GM12878 (cell line): Measurements from ENCODE around the gene ANKRD65. TPM values are rescaled to one million over a fixed set of nuclear protein-coding genes. Genes with fewer than 3 reads are reported as not detected.

Source experiments
- ATAC-seq: fragments of 200-7000 bp; cut with Tn5 transposase; 3 replicates; pipeline ENCODE4 v1.9.1; 2020; ENCODE audit warnings: mild to moderate bottlenecking, moderate library complexity
- BruUV-seq: library from RNA; stranded (reverse); fragments of 400-500 nt; replicated peaks from 2 replicates; lab custom pipeline; 2021; lab: Mats Ljungman, UMichigan
- CTCF ChIA-PET: fragments of 300-600 bp; sonication (Branson Sonifier 250); formaldehyde crosslinking; extraction: SDS; loops from one replicate; lab custom pipeline; 2021; ENCODE audit warnings: inconsistent platforms; lab: Yijun Ruan, JAX
- POLR2A ChIA-PET: fragments of 350-600 bp; formaldehyde crosslinking; extraction: SDS; loops from one replicate; lab custom pipeline; 2021; ENCODE audit warnings: inconsistent platforms; lab: Charles Lee
- RAD21 ChIA-PET: fragments of 300-600 bp; sonication (Branson Sonifier 250); formaldehyde crosslinking; loops from one replicate; lab custom pipeline; 2023; ENCODE audit warnings: antibody characterized with exemption; ENCODE audit not compliant: unreplicated experiment; lab: Charles Lee
- SMC1A ChIA-PET: fragments of 300-600 bp; sonication (Branson Sonifier 250); formaldehyde crosslinking; loops from one replicate; lab custom pipeline; 2023; ENCODE audit not compliant: unreplicated experiment, uncharacterized antibody; lab: Charles Lee
- DNase-seq: peaks from one replicate; pipeline ENCODE4 v3.0.0-alpha.2; 2011; ENCODE audit warnings: low read depth, low spot score
- FAIRE-seq: peaks from 3 replicates; lab custom pipeline; 2011; peaks lifted over from hg19 to GRCh38; lab: Jason Lieb, UNC
- H2AFZ ChIP-seq: 2 replicates; pipeline ENCODE4 v1.6.0; 2011; ENCODE audit warnings: low read depth, low read length, control low read depth; ENCODE audit not compliant: control insufficient read depth
- H3K27ac ChIP-seq: 2 replicates; pipeline ENCODE4 v1.5.1; 2011; ENCODE audit warnings: control low read depth; ENCODE audit not compliant: control insufficient read depth, insufficient read depth
- H3K27me3 ChIP-seq, 2 experiments: replicated peaks in 1 of 2; 2 replicates each; pipeline versions ENCODE4 v1.6.0 to v1.6.1; 2011; ENCODE audit warnings: low read length in 1 of 2; ENCODE audit not compliant: control insufficient read depth in 2 of 2, insufficient read depth in 2 of 2
- H3K36me3 ChIP-seq, 2 experiments: 2 replicates each; pipeline ENCODE4 v1.5.1; 2011; ENCODE audit warnings: low read length in 1 of 2; ENCODE audit not compliant: control insufficient read depth in 2 of 2, insufficient read depth in 2 of 2
- H3K4me1 ChIP-seq: 2 replicates; pipeline ENCODE4 v1.6.1; 2011; ENCODE audit warnings: mild to moderate bottlenecking, low read length, moderate library complexity, mixed read lengths; ENCODE audit not compliant: control insufficient read depth, insufficient read depth
- H3K4me2 ChIP-seq: 2 replicates; pipeline ENCODE4 v1.6.0; 2011; ENCODE audit warnings: control low read depth; ENCODE audit not compliant: control insufficient read depth, insufficient read depth
- H3K4me3 ChIP-seq: fragments of 200-600 bp; sonication (generic); 2 replicates; pipeline ENCODE4 v1.5.1; 2016
- H3K79me2 ChIP-seq: 2 replicates; pipeline ENCODE4 v1.6.0; 2011; ENCODE audit warnings: low read length; ENCODE audit not compliant: control insufficient read depth, insufficient read depth
- H3K9ac ChIP-seq: 2 replicates; pipeline ENCODE4 v1.8.0; 2011; ENCODE audit warnings: low read length, control low read depth, mixed read lengths; ENCODE audit not compliant: control insufficient read depth, insufficient read depth
- H3K9me3 ChIP-seq: replicated peaks from 3 replicates; pipeline ENCODE4 v1.5.1; 2011; ENCODE audit warnings: mild to moderate bottlenecking, low read length; ENCODE audit not compliant: control insufficient read depth, insufficient read depth
- H4K20me1 ChIP-seq: 2 replicates; pipeline ENCODE4 v1.6.0; 2011; ENCODE audit not compliant: control insufficient read depth, insufficient read depth
- FOS ChIP-seq: IDR thresholded peaks from 3 replicates; pipeline ENCODE4 v1.6.1; 2011; ENCODE audit warnings: borderline replicate concordance; ENCODE audit not compliant: insufficient read length; ENCODE audit errors: extremely low read depth
- PML ChIP-seq: IDR thresholded peaks from 2 replicates; pipeline ENCODE4 v1.6.1; 2012; ENCODE audit warnings: low read length, inconsistent platforms
- SMAD1 ChIP-seq: fragments of 450-650 bp; IDR thresholded peaks from 2 replicates; pipeline ENCODE4 v1.6.1; 2018; ENCODE audit warnings: mild to moderate bottlenecking, low read depth; ENCODE audit not compliant: partially characterized antibody
- TAF1 ChIP-seq: IDR thresholded peaks from 2 replicates; pipeline ENCODE4 v1.6.1; 2011; ENCODE audit warnings: mild to moderate bottlenecking, low read depth, low read length, borderline replicate concordance
- TBL1XR1 ChIP-seq: IDR thresholded peaks from 2 replicates; pipeline ENCODE4 v1.6.1; 2012; ENCODE audit warnings: low read depth, low read length, improper control_type of control experiment
- ZBED1 ChIP-seq: IDR thresholded peaks from 2 replicates; pipeline ENCODE4 v1.6.1; 2016; ENCODE audit warnings: borderline replicate concordance
- WGBS: methylation state at CpG from one replicate; pipeline ENCODE4 v1.1.6; 2016; ENCODE audit warnings: low lambda C conversion rate; ENCODE audit not compliant: insufficient replicate concordance, insufficient coverage; ENCODE audit errors: missing lambda C conversion rate; 5-methylcytosine and 5-hydroxymethylcytosine counted together
- in situ Hi-C: fragments of 300-500 bp; cut with MboI; formaldehyde crosslinking; loops from 9 replicates; pipeline ENCODE4 v1.14.3; 2018; ENCODE audit warnings: mixed read lengths
- intact Hi-C: fragments of 100-400 bp; cut with micrococcal nuclease; formaldehyde crosslinking; loops from one replicate; pipeline ENCODE4 v1.14.2; 2022; ENCODE audit not compliant: unreplicated experiment
- polyA plus RNA-seq, 11 experiments: library from polyadenylated mRNA; depleted of rRNA in 4 of 11; unstranded in 6 of 11; stranded (reverse) in 5 of 11; fragments of >200 nt; fragmentation: Nextera tagmentation in 4 of 11; fragmentation: Illumina TruSeq in 1 of 11; extraction: Ambion mirVana in 4 of 11; extraction: Trizol in 1 of 11; gene quantifications; 1 replicate in 1 of 11; 2 replicates in 10 of 11; pipeline versions ENCODE4 v1.2.1 to v1.2.3, GENCODE V29; 2011 to 2016; ENCODE audit warnings: inconsistent platforms in 2 of 11, missing spikeins in 2 of 11, low read depth in 1 of 11
- total RNA-seq, 4 experiments: library from RNA; depleted of rRNA in 3 of 4; stranded (reverse); fragments of >200 nt in 3 of 4; fragmentation: Illumina TruSeq in 1 of 4; extraction: Trizol in 1 of 4; gene quantifications; 2 replicates each; pipeline versions ENCODE4 v1.2.1 to v1.2.3, GENCODE V29; 2013 to 2021
- TF ChIP-seq, protein P1 (sequence below): IDR thresholded peaks from 2 replicates; pipeline ENCODE4 v1.6.1; 2012; ENCODE audit warnings: low read length, inconsistent platforms
- TF ChIP-seq, protein P2 (sequence below): fragments of 450-650 bp; formaldehyde crosslinking; IDR thresholded peaks from 2 replicates; pipeline ENCODE4 v1.5.0; 2022; ENCODE audit warnings: mild to moderate bottlenecking, missing genetic modification characterization
- TF ChIP-seq, protein P3 (sequence below): fragments of 450-650 bp; IDR thresholded peaks from 2 replicates; pipeline ENCODE4 v1.6.1; 2017; ENCODE audit warnings: antibody characterized with exemption, mild to moderate bottlenecking, moderate library complexity

Gene ANKRD65
- total and polyA plus RNA-seq, 10 of the 15 experiments (the other 5 are each of a cell fraction or from before 2014, with no cell fraction given): 0.05 to 2.8 (median 0.37) TPM

DNA sequence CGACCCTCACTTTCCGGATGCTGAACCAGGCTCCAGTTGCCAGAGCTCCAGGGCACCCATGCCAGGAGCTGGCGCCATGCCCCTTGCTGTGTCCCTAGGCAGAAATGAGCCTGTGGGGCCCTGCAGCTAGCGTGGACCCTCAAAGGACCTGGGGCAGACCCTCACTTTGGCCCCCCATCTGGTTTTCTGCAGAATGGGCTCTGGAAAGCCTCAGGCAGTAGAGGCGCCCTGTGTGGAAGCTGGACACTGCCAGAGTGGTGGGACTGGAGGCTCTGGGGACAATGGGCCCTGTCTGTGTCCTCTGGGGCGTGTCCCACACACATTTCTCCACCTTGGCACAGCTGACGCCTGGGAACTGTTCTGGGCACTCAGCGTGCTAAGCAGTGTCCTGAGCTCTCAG is 39.8 kb downstream of the ANKRD65 start:
- no peaks in the 10 kb centered on the region for H3K9me3 ChIP-seq
- CTCF ChIA-PET: no interaction called here
- intact Hi-C loops: no loop called here
- SMC1A ChIA-PET: no interaction called here
- no TSS peak for BruUV-seq
- no peaks in the 10 kb centered on the region for H3K4me1 ChIP-seq
- H3K4me2 ChIP-seq: no peak overlapping the region
- H3K27me3 ChIP-seq: no peaks in the 10 kb centered on the region
- POLR2A ChIA-PET: interaction anchor here (1.0 kb wide), 1 partner anchor 19 kb away, joined by 3 read pairs; no protein-coding TSS in a partner anchor
- no peak overlapping the region for H2AFZ ChIP-seq
- no peak for DNase-seq
- H3K4me3 ChIP-seq: no peak overlapping the region
- ATAC-seq: no peak
- H3K79me2 ChIP-seq: peaks cover 2% of the 10 kb centered on the region; the same call in 1 of the 2 replicates
- TF ChIP-seq TBL1XR1 (no peak), FOS (no peak), TAF1 (no peak), SMAD1 (no peak), PML (no peak), ZBED1 (no peak)
- TF ChIP-seq, protein P1, sequence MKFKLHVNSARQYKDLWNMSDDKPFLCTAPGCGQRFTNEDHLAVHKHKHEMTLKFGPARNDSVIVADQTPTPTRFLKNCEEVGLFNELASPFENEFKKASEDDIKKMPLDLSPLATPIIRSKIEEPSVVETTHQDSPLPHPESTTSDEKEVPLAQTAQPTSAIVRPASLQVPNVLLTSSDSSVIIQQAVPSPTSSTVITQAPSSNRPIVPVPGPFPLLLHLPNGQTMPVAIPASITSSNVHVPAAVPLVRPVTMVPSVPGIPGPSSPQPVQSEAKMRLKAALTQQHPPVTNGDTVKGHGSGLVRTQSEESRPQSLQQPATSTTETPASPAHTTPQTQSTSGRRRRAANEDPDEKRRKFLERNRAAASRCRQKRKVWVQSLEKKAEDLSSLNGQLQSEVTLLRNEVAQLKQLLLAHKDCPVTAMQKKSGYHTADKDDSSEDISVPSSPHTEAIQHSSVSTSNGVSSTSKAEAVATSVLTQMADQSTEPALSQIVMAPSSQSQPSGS: no peak
- TF ChIP-seq, protein P2, sequence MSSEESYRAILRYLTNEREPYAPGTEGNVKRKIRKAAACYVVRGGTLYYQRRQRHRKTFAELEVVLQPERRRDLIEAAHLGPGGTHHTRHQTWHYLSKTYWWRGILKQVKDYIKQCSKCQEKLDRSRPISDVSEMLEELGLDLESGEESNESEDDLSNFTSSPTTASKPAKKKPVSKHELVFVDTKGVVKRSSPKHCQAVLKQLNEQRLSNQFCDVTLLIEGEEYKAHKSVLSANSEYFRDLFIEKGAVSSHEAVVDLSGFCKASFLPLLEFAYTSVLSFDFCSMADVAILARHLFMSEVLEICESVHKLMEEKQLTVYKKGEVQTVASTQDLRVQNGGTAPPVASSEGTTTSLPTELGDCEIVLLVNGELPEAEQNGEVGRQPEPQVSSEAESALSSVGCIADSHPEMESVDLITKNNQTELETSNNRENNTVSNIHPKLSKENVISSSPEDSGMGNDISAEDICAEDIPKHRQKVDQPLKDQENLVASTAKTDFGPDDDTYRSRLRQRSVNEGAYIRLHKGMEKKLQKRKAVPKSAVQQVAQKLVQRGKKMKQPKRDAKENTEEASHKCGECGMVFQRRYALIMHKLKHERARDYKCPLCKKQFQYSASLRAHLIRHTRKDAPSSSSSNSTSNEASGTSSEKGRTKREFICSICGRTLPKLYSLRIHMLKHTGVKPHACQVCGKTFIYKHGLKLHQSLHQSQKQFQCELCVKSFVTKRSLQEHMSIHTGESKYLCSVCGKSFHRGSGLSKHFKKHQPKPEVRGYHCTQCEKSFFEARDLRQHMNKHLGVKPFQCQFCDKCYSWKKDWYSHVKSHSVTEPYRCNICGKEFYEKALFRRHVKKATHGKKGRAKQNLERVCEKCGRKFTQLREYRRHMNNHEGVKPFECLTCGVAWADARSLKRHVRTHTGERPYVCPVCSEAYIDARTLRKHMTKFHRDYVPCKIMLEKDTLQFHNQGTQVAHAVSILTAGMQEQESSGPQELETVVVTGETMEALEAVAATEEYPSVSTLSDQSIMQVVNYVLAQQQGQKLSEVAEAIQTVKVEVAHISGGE: no peak
- TF ChIP-seq, protein P3, sequence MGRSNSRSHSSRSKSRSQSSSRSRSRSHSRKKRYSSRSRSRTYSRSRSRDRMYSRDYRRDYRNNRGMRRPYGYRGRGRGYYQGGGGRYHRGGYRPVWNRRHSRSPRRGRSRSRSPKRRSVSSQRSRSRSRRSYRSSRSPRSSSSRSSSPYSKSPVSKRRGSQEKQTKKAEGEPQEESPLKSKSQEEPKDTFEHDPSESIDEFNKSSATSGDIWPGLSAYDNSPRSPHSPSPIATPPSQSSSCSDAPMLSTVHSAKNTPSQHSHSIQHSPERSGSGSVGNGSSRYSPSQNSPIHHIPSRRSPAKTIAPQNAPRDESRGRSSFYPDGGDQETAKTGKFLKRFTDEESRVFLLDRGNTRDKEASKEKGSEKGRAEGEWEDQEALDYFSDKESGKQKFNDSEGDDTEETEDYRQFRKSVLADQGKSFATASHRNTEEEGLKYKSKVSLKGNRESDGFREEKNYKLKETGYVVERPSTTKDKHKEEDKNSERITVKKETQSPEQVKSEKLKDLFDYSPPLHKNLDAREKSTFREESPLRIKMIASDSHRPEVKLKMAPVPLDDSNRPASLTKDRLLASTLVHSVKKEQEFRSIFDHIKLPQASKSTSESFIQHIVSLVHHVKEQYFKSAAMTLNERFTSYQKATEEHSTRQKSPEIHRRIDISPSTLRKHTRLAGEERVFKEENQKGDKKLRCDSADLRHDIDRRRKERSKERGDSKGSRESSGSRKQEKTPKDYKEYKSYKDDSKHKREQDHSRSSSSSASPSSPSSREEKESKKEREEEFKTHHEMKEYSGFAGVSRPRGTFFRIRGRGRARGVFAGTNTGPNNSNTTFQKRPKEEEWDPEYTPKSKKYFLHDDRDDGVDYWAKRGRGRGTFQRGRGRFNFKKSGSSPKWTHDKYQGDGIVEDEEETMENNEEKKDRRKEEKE: no peak
- TF ChIP-seq, all 136 proteins: peak for 0
- 57% methylated on average over 6 of the region's 8 CpGs for WGBS
- H3K36me3 ChIP-seq: peaks cover 7 to 16% of the 10 kb centered on the region in 2 experiments
- in situ Hi-C loops: no loop called here
- no peak overlapping the region for H3K9ac ChIP-seq
- no peak overlapping the region for H3K27ac ChIP-seq
- RAD21 ChIA-PET: no interaction called here
- H4K20me1 ChIP-seq: no peaks in the 10 kb centered on the region
- no peak for FAIRE-seq
